Skin of body (tissue), 2 donors: ENCODE results near the gene MPI. TPM values are rescaled to one million over a fixed set of nuclear protein-coding genes. Genes with fewer than 3 reads are reported as not detected.
"Not testable (repeated sequence)": the region's sequence is repeated elsewhere in the genome, so short reads cannot be mapped to it uniquely, and the experiment has no call there.

Experiments
- DNase-seq: peaks from one replicate; lab custom pipeline; 2025; lab: John Stamatoyannopoulos, UW
- total RNA-seq: library from RNA; depleted of rRNA; stranded (reverse); fragments of >200 nt; gene quantifications from one replicate; pipeline ENCODE4 v1.2.3, GENCODE V29; 2014

MPI gene
- total RNA-seq, 1 donor from 2014 or later = 23.3 TPM

- no peak for DNase-seq
Measured at GRCh38 chr15:74863239-74864056, 26.4 kb upstream of the MPI start.

GRCh38 chr15:74864296-74864695 lies 25.5 kb upstream of the MPI start:
- DNase-seq = no peak

- DNase-seq = no peak
Measured at GRCh38 chr15:74865316-74865715, 24.5 kb upstream of the MPI start.

GRCh38 chr15:74866090-74866489 lies 23.8 kb upstream of the MPI start:
- DNase-seq = no peak

- no peak for DNase-seq
Measured at GRCh38 chr15:74867466-74868038, 22.3 kb upstream of the MPI start.

- no peak for DNase-seq
Measured at GRCh38 chr15:74868059-74868458, 21.8 kb upstream of the MPI start.

GRCh38 chr15:74869372-74869725 lies 20.5 kb upstream of the MPI start:
- DNase-seq = no peak

GRCh38 chr15:74869726-74870407 lies 20.0 kb upstream of the MPI start:
- peak; percentile 63 for DNase-seq

- DNase-seq = no peak
Measured at GRCh38 chr15:74870436-74871215, 19.2 kb upstream of the MPI start.

- no peak for DNase-seq
Measured at GRCh38 chr15:74872702-74873035, 17.2 kb upstream of the MPI start.

- peak; percentile 89 for DNase-seq
Measured at GRCh38 chr15:74873036-74873755, 16.6 kb upstream of the MPI start, which contains the start of gene SCAMP2. Gene SCAMP2, minus strand, starts transcription at chr15:74873365. Its CDS starts 110 bp downstream, at chr15:74873255.

- no peak for DNase-seq
Measured at GRCh38 chr15:74873756-74874424, 16.0 kb upstream of the MPI start.

- no peak for DNase-seq
Measured at GRCh38 chr15:74878273-74878672, 11.6 kb upstream of the MPI start.

- no peak for DNase-seq
Measured at GRCh38 chr15:74882528-74882927, 7.3 kb upstream of the MPI start.

GRCh38 chr15:74884428-74885223 lies 5.2 kb upstream of the MPI start:
- DNase-seq = no peak

GRCh38 chr15:74885461-74885860 lies 4.4 kb upstream of the MPI start:
- DNase-seq = no peak

- not testable (repeated sequence) for DNase-seq
Measured at GRCh38 chr15:74887537-74888193, 2.2 kb upstream of the MPI start.

- DNase-seq = no peak
Measured at GRCh38 chr15:74888716-74889115, 1.1 kb upstream of the MPI start.

GRCh38 chr15:74889390-74889882 lies 406 bp upstream of the MPI start:
- no peak for DNase-seq
